ENCODE data around the gene PLEKHA5. TPM values are rescaled to one million over a fixed set of nuclear protein-coding genes. Genes with fewer than 3 reads are reported as not detected.

Gene PLEKHA5
- total and polyA plus RNA-seq, 4 donors, result 4.9 to 88.5 (median 20.9) TPM

DNA sequence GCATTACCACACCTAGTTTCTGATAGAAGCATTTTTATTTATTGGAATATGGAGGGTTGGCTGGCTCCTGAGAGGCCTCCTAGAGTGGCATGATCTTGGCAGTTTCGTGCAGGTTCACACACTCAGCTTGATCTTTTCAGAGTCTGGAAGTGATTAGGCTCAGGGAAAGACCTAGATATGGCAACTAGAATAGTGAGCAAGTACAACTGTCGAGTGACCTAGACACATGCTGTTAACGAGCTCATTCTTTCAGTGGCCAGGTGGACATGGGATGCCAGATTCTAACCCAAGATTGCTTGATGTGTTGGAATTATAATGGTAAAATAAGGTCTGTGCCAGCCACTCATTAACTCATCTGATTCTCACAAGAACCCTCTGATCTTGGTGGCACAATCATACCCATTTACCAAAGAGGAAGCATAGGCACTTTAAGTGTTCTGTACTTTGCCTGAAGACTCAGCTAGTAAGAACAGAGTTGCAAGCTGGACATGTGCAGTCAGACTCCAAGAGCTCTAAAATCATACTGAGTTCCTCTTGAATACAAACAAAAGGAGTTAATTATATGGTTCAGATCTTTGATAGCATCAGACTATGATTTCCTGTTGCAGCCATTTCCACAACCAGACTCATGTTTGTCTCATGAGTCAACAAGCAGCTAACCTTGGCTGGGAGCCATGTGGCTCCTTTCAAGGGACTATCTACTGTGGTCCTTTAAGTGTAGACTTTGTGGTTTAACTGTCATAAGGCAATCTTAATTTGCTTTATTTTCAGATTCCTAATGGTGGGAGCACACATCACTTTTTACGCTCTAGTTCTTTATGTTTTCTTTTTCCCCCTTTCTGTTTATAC lies 144.2 kb downstream of the PLEKHA5 start:
- H3K27ac ChIP-seq (ENCODE audit: low read depth in 1 of 2, low read length in 1 of 2), result peak overlapping the region; percentile 33 to 61
- WGBS, 2 donors, result 79 to 88% methylated on average over 4 of the region's 4 CpGs
- ATAC-seq (ENCODE audit: insufficient read depth, low FRiP score) (peak; percentile 41), DNase-seq (peak; percentile 33 to 77 (median 47))
- TF ChIP-seq, protein P1, sequence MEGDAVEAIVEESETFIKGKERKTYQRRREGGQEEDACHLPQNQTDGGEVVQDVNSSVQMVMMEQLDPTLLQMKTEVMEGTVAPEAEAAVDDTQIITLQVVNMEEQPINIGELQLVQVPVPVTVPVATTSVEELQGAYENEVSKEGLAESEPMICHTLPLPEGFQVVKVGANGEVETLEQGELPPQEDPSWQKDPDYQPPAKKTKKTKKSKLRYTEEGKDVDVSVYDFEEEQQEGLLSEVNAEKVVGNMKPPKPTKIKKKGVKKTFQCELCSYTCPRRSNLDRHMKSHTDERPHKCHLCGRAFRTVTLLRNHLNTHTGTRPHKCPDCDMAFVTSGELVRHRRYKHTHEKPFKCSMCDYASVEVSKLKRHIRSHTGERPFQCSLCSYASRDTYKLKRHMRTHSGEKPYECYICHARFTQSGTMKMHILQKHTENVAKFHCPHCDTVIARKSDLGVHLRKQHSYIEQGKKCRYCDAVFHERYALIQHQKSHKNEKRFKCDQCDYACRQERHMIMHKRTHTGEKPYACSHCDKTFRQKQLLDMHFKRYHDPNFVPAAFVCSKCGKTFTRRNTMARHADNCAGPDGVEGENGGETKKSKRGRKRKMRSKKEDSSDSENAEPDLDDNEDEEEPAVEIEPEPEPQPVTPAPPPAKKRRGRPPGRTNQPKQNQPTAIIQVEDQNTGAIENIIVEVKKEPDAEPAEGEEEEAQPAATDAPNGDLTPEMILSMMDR (IDR thresholded peaks at IDR 0.05; ENCODE audit: control extremely low read depth, extremely low read depth), result no peak
- peaks cover 0 to 21% (median 12%) of the 10 kb centered on the region in 4 donors for H3K36me3 ChIP-seq (ENCODE audit: control insufficient read depth in 4 of 4, insufficient read depth in 4 of 4, low read length in 4 of 4)
- no peaks in the 10 kb centered on the region for H3K27me3 ChIP-seq (ENCODE audit: control insufficient read depth in 3 of 3, insufficient read depth in 3 of 3, low read length in 2 of 3)
- no peaks in the 10 kb centered on the region for H3K9me3 ChIP-seq (ENCODE audit: control insufficient read depth in 4 of 4, insufficient read depth in 3 of 4, low read length in 3 of 4)
- peaks cover 0 to 10% (median 0%) of the 10 kb centered on the region in 5 donors for H3K4me1 ChIP-seq (ENCODE audit: control insufficient read depth in 5 of 5, insufficient read depth in 5 of 5, low read length in 5 of 5)
- no peak overlapping the region for H3K4me3 ChIP-seq
- no peak overlapping the region for H3K9ac ChIP-seq (ENCODE audit: insufficient read depth in 1 of 2, low read length in 2 of 2)

DNA sequence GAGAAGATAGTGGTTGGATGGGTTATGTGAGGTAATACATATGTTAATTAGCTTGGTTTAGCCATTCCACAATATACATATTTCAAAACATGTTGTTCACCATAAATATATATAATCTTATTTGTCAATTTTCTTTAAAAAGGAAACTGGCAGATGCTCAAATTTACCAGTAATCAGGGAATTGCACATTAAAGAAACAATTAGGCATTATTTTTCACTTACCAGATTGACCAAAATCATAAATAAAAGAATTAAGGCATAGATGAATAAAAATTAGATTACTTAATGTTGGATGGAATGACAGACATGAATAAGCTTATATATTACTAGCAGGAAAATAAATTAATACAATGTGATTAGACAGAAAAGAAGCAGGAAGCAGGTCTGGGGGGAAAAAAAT lies 147.2 kb downstream of the PLEKHA5 start:
- no peak for ATAC-seq (ENCODE audit: insufficient read depth, low FRiP score)
- peaks cover 0 to 18% (median 8%) of the 10 kb centered on the region in 4 donors for H3K36me3 ChIP-seq (ENCODE audit: control insufficient read depth in 4 of 4, insufficient read depth in 4 of 4, low read length in 4 of 4)

DNA sequence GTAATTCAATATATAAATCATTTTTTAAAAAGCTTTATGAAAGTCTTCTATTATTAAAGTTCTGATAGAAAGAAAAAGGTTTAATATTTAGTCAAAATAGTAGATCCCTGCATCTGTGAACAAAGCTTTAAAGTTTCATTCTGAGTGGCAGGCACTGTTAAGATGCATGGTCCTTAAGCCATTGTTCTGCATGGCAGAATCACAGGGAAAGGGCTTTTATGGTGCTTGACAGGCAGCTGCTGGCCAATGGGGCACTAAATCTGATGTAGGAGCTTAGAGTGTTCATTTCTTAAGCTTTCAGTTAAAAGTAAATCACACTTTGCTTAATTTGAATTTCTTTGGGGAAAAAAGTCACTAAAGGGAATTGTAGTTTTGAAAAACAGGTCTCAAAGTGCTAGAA lies 148.2 kb downstream of the PLEKHA5 start:
- H3K4me1 ChIP-seq (ENCODE audit: control insufficient read depth in 5 of 5, insufficient read depth in 5 of 5, low read length in 5 of 5), result peaks cover 0 to 10% (median 0%) of the 10 kb centered on the region in 5 donors
- no peaks in the 10 kb centered on the region for H3K27me3 ChIP-seq (ENCODE audit: control insufficient read depth in 3 of 3, insufficient read depth in 3 of 3, low read length in 2 of 3)
- no peaks in the 10 kb centered on the region for H3K9me3 ChIP-seq (ENCODE audit: control insufficient read depth in 4 of 4, insufficient read depth in 3 of 4, low read length in 3 of 4)
- no peak for DNase-seq
- TF ChIP-seq, protein P1 (IDR thresholded peaks at IDR 0.05; ENCODE audit: control extremely low read depth, extremely low read depth), result no peak
- H3K36me3 ChIP-seq (ENCODE audit: control insufficient read depth in 4 of 4, insufficient read depth in 4 of 4, low read length in 4 of 4), result peaks cover 0 to 18% (median 8%) of the 10 kb centered on the region in 4 donors
- no peak for ATAC-seq (ENCODE audit: insufficient read depth, low FRiP score)
- H3K4me3 ChIP-seq, result no peak overlapping the region
- no peak overlapping the region for H3K9ac ChIP-seq (ENCODE audit: insufficient read depth in 1 of 2, low read length in 2 of 2)
- no peak overlapping the region for H3K27ac ChIP-seq (ENCODE audit: low read depth in 1 of 2, low read length in 1 of 2)

More for the DNA sequence above, 147.2 kb downstream of the PLEKHA5 start:
- Histone ChIP-seq H3K4me1 (ENCODE audit: control insufficient read depth in 5 of 5, insufficient read depth in 5 of 5, low read length in 5 of 5) (peaks cover 0 to 10% (median 0%) of the 10 kb centered on the region in 5 donors), H3K27me3 (ENCODE audit: control insufficient read depth in 3 of 3, insufficient read depth in 3 of 3, low read length in 2 of 3) (no peaks in the 10 kb centered on the region), H3K9ac (ENCODE audit: insufficient read depth in 1 of 2, low read length in 2 of 2) (no peak overlapping the region), H3K4me3 (no peak overlapping the region), H3K9me3 (ENCODE audit: control insufficient read depth in 4 of 4, insufficient read depth in 3 of 4, low read length in 3 of 4) (no peaks in the 10 kb centered on the region), H3K27ac (ENCODE audit: low read depth in 1 of 2, low read length in 1 of 2) (no peak overlapping the region)
- TF ChIP-seq, protein P1 (IDR thresholded peaks at IDR 0.05; ENCODE audit: control extremely low read depth, extremely low read depth), result no peak
- no peak for DNase-seq

All from lung (tissue), 12 donors.